ENCODE measurements around the gene PODN. TPM values are rescaled to one million over a fixed set of nuclear protein-coding genes. Genes with fewer than 3 reads are reported as not detected.

PODN gene
- total RNA-seq, 4 donors from 2014 or later, result 5.1 to 107 (median 19.0) TPM

- TF ChIP-seq CTCF (IDR thresholded peaks at IDR 0.05), result no peak
- TF ChIP-seq POLR2A (IDR thresholded peaks at IDR 0.05), result no peak
- Histone ChIP-seq H3K27me3 (peaks cover 0 to 15% (median 0%) of the 10 kb centered on the region in 4 donors), H3K9me3 (no peaks in the 10 kb centered on the region), H3K27ac (peak overlapping the region in 2 of 4 donors; percentile 3 to 16), H3K36me3 (no peaks in the 10 kb centered on the region), H3K4me1 (peaks cover 0 to 28% (median 0%) of the 10 kb centered on the region in 3 donors), H3K4me3 (no peak overlapping the region)
- WGBS, 2 donors, result 26 to 50% methylated on average over 8 of the region's 20 CpGs
- no peak for DNase-seq
- intact Hi-C loops (cut with DNase I), result no loop called here
These were observed 53.6 kb downstream of the PODN start for GRCh38 chr1:53115403-53116306.

GRCh38 chr1:53116307-53116810 is 54.3 kb downstream of the PODN start:
- H3K27ac ChIP-seq, result no peak overlapping the region
- TF ChIP-seq CTCF (IDR thresholded peaks at IDR 0.05) (no peak), POLR2A (IDR thresholded peaks at IDR 0.05) (no peak)
- H3K27me3 ChIP-seq, result peaks cover 0 to 21% (median 0%) of the 10 kb centered on the region in 4 donors
- 77 to 80% methylated on average over 1 to 6 of the region's 9 CpGs for WGBS, 2 donors
- DNase-seq, result no peak
- no peaks in the 10 kb centered on the region for H3K9me3 ChIP-seq
- H3K4me1 ChIP-seq, result peaks cover 0 to 28% (median 0%) of the 10 kb centered on the region in 3 donors
- intact Hi-C loops (cut with DNase I), result no loop called here
- no peak overlapping the region for H3K4me3 ChIP-seq
- no peaks in the 10 kb centered on the region for H3K36me3 ChIP-seq

GRCh38 chr1:53116933-53117600 is 55.1 kb downstream of the PODN start:
- Histone ChIP-seq H3K27me3 (peaks cover 0 to 26% (median 0%) of the 10 kb centered on the region in 4 donors), H3K27ac (no peak overlapping the region), H3K4me3 (no peak overlapping the region), H3K9me3 (no peaks in the 10 kb centered on the region), H3K4me1 (peaks cover 0 to 33% (median 6%) of the 10 kb centered on the region in 3 donors), H3K36me3 (no peaks in the 10 kb centered on the region)
- intact Hi-C loops (cut with DNase I), result no loop called here
- TF ChIP-seq CTCF (IDR thresholded peaks at IDR 0.05) (no peak), POLR2A (IDR thresholded peaks at IDR 0.05) (no peak)
- WGBS, 2 donors, result 79 to 89% methylated on average over 11 of the region's 11 CpGs
- DNase-seq, result no peak

- intact Hi-C loops (cut with DNase I), result no loop called here
- WGBS, 2 donors, result 73 to 88% methylated on average over 2 of the region's 9 CpGs
- Histone ChIP-seq H3K27me3 (peaks cover 0 to 26% (median 0%) of the 10 kb centered on the region in 4 donors), H3K4me1 (peaks cover 0 to 41% (median 13%) of the 10 kb centered on the region in 3 donors), H3K36me3 (no peaks in the 10 kb centered on the region), H3K9me3 (no peaks in the 10 kb centered on the region), H3K27ac (no peak overlapping the region), H3K4me3 (no peak overlapping the region)
- TF ChIP-seq POLR2A (IDR thresholded peaks at IDR 0.05) (no peak), CTCF (IDR thresholded peaks at IDR 0.05) (no peak)
- DNase-seq, result no peak
These were observed 55.8 kb downstream of the PODN start for GRCh38 chr1:53117836-53118235.

Data from esophagus squamous epithelium (tissue), 5 donors.